IPS-11a (cell line): ENCODE results near the gene FNDC11.
"Not testable (repeated sequence)": the region's sequence is repeated elsewhere in the genome, so short reads cannot be mapped to it uniquely, and the experiment has no call there.

ENCODE experiments used
- H3K4me3 ChIP-seq: one replicate; pipeline ENCODE4 v1.5.1; 2013; ENCODE audit warnings: low read depth, low read length, control low read depth

FNDC11 gene

GRCh38 chr20:63552481-63553249 lies 1.3 kb upstream of the FNDC11 start:
- no peak overlapping the region for H3K4me3 ChIP-seq

DNA sequence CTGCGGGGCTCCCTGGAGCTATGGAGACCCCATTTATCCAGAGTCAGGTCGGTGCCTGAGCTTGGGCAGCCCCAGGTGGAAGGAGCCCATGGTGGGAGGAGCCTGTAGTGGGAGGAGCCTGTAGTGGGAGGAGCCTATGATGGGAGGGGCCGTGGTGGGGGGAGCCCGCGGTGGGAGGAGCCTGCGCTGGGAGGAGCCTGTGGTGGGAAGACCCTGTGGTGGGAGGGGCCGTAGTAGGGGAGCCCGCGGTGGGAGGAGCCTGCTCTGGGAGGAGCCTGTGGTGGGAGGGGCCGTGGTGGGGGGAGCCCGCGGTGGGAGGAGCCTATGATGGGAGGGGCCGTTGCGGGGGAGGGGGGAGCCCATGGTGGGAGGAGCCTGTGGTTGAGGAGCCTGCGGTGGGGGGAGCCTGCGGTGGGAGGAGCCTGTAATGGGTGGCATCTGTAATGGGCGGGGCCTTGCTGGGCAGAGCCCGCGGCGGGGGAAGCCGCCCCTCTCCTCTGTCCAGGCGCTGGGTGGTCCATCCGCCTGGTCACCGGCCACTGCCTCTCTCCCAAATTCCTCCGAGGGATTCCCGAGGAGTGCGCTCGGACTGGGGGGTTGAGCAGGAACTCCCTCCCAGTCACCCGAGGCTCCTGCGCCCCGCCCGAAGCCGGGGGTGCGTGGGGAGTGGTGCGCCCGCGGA lies 567 bp upstream of the FNDC11 start:
- H3K4me3 ChIP-seq: peak overlapping the region; percentile 59

DNA sequence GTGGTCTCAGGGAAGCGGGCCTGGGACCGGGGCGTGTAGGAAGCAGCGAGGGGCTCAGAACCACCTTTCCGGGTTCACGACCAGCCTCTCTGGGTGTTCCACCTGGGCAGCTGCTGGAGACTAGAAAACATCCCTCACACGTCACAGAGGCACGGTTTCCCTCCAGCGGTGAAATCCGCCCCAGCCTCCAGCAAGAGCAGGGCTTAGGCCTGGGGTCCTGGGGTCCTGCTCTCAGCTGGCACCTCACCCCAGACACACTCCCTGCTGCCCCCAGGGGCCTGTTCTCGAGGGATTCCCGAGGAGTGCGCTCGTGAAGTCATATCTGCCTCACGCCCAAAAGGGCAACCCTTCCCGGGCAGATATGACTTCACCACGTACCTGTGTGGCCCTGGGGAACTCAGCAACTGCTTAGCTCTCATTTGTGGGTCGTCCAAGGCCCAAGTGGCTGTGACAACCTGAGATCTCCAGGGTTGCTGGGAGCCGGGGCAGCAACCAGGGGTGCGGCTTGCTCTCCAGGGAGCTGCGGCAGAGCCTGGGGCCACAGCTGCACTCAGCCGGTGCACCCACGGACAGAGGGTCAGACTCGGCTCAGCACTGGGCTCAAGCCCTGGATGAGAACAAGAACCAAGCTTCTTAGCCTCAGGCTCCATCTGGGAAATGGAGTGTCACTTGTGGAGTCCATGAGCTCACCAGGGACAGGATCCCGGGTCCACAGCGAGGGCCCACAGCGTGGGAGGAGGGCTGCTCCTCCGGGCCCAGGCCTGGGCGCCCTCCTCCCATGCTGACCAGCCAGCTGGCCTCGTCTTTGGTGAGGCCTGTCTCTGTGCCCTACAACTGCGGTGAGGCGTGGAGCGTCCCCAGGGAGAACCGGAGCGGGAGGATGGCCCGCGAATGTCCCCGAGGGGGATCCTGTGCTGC lies 661 bp downstream of the FNDC11 start:
- H3K4me3 ChIP-seq: peak overlapping the region; percentile 37

- H3K4me3 ChIP-seq: no peak overlapping the region
These were observed 1.9 kb downstream of the FNDC11 start for GRCh38 chr20:63555661-63556381.

DNA sequence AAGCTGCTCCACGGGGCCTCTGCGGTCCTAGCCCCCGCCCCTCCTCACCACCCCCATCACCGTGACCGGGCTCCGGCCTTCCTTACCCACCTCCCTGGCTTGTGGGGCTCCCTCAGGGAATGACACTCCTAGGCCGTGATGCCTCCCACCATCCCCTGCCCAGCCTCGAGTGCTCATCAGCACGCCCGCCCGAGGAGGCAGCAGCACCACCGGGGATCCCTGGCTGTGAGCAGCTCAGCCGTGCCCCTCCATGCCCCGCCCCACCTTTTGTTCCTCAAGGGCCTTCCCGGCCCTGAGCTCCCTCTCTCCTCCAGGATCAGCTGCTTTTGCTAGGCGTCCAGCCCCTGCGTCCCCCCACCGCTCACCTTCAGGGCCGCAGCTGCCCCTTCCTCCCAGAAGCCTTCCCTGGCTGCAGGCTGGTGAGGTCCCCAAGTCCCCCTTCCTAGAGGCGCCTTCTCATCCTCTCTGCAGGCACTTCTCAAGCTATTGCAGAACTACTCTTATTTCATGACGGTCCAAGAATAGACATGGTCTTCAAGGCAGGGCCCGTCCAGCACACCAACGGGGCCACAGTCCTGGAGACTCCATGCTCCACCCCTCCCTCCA lies 3.0 kb downstream of the FNDC11 start:
- no peak overlapping the region for H3K4me3 ChIP-seq

GRCh38 chr20:63557481-63557891 lies 3.5 kb downstream of the FNDC11 start:
- no peak overlapping the region for H3K4me3 ChIP-seq

DNA sequence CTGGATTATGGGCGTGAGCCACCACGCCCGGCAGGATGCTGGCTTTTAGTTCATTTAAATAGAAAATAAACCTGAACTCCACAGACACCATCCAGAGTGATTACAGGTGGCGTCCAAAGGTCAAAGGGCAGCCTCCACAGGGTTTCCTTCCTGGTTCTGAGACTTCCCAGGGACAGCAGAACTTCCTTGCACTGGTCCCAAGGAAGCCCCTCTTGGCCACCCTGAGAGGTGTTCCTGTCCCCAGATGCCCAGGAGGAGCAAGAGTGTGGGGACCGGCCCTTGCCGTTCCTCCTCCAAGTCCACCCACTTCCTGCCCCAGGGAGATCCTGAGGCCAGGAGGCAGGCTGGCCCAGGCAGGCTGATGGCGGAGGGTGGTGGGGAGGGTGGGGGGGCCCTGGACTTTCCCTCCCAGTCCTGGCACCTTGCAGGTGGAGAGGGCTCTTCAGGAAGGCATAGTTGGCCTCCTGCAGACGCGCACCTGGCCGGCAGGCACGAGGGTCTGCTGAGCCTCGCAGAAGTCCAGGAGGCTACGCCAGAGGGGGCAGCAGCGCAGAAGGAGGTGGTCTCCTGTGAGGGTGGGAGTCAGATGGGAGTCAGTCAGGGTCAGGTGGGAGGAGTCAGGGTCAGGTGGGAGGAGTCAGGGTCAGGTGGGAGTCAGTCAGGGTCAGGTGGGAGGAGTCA lies 5.0 kb downstream of the FNDC11 start:
- H3K4me3 ChIP-seq: no peak overlapping the region

- not testable (repeated sequence) for H3K4me3 ChIP-seq
These were observed 5.8 kb downstream of the FNDC11 start for GRCh38 chr20:63559485-63560332.

DNA sequence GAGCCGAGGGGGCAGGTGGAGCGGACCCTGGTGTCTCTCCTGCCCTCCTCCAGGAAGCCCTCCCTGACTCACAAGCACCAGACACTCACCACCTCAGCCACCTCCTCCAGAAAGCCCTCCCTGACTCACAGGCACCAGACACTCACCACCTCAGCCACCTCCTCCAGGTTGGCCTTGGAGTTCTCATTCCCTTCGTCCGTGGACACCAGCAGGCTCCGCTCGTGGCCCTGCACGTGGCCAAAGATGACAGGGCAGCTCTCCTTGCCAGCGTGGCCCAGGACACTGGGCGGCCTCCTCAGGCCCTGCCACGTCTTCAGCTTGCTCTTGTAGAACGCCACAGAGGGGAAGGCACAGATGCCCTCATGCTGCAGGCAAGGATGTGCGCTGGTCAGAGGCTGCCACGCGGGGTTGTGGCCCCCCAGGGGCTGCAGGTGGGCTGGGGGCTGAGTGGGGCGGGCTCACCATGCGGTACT lies 6.4 kb downstream of the FNDC11 start:
- no peak overlapping the region for H3K4me3 ChIP-seq

DNA sequence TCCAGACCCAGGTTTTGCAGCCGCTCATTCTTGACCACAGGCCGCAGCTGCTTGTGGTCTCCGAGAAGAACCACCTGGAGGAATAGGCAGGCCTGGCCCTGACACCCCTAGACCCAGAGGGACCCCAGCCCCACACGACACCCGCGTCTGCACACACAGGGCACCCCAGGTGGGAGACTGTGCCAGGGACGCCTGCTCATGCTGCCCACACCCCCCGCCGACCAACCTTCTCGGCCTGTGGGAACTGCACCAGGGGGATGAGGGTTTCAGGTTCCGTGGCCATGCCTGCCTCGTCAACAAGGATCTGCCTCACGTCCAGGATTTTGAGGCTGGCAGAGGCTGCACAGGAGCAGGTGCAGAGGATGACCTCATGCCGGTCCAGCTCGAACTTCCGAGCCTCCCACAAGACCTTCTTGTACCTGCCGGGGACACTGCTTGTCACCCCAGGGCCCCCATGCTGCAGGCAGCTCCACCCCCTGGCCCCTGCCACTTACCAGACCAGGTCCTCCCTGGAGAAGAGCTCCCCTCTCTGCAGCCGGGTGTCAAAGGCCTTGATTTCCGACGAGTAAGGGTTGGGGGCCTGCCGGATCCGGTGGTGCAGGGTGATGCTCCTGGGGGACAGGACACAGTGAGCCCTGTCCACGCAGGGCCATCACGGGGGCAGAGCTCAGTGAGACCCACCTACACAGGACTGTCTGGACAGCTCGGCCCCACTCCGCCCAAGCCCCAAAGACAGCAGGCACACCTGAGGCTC lies 7.1 kb downstream of the FNDC11 start:
- H3K4me3 ChIP-seq: no peak overlapping the region

- no peak overlapping the region for H3K4me3 ChIP-seq
These were observed 7.9 kb downstream of the FNDC11 start for GRCh38 chr20:63561624-63562396.

GRCh38 chr20:63562461-63563224 lies 8.7 kb downstream of the FNDC11 start:
- H3K4me3 ChIP-seq: no peak overlapping the region

- no peak overlapping the region for H3K4me3 ChIP-seq
These were observed 9.4 kb downstream of the FNDC11 start for GRCh38 chr20:63563225-63563935.

DNA sequence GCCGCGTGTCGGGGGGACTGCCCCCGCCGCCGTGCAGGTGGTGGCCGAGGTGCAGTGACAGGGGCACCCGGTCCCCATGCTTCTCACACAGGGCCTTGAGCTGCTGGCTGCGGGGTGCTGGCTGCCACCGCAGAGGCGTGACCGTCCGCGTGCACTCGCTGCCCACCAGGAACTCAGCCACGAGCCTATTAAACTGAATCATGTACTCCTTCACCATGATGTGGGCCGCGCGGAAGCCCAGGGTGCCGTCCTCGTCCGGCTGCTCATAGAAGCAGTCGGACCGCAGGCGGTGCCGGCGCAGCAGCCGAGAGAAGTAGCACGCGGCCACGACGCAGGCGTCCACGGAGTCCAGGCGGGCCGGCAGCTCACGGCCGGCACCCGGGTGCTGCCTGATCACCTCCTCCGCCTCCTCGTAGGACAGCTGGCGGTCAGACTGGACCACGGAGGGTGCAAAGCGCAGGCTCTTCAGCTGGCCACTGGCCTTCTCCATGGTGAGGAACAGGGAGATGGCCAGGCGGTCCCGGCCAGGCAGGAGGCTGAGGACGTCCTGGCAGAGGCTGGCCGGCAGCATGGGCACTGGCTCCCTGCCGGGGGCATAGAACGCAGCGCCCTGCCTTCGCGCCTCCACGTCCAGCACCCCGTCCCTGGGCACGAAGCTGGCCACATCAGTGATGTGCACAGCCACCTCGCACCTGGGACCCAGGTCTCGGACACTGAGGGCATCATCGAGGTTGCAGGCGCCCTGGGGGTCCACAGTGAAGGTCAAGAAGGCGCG lies 10.3 kb downstream of the FNDC11 start:
- no peak overlapping the region for H3K4me3 ChIP-seq

GRCh38 chr20:63565021-63565698 lies 11.2 kb downstream of the FNDC11 start:
- H3K4me3 ChIP-seq: no peak overlapping the region
